Tibial nerve (tissue), 4 donors: ENCODE measurements around the gene BOC.

Experiments
- CTCF ChIP-seq, 5 experiments: fragments of 200-600 bp in 3 of 5; fragments of 450-650 bp in 2 of 5; sonication (generic) in 3 of 5; IDR thresholded peaks; one replicate each; pipeline ENCODE4 v1.5.1; 2016 to 2019; ENCODE audit warnings: antibody characterized with exemption in 5 of 5, mild to moderate bottlenecking in 3 of 5, moderate library complexity in 2 of 5
- EP300 ChIP-seq, 2 donors: sonication (generic); formaldehyde crosslinking; IDR thresholded peaks; one replicate each; pipeline ENCODE4 v1.6.1; 2017; ENCODE audit warnings: antibody characterized with exemption in 2 of 2, mild to moderate bottlenecking in 1 of 2
- POLR2A ChIP-seq, 2 donors: fragments of 450-650 bp; IDR thresholded peaks; one replicate each; pipeline ENCODE4 v1.6.1; 2017; ENCODE audit warnings: antibody characterized with exemption in 2 of 2, mild to moderate bottlenecking in 2 of 2, moderate library complexity in 2 of 2

- TF ChIP-seq CTCF (IDR thresholded peaks at IDR 0.05), result no peak
- no peak for TF ChIP-seq EP300 (IDR thresholded peaks at IDR 0.05)
- no peak for TF ChIP-seq POLR2A (IDR thresholded peaks at IDR 0.05)
Measured at GRCh38 chr3:113331187-113331586, 119.8 kb downstream of the BOC start.
